RPMI7951 (cell line): ENCODE measurements around the gene OR6C4. TPM values are rescaled to one million over a fixed set of nuclear protein-coding genes. Genes with fewer than 3 reads are reported as not detected.
"Not testable (repeated sequence)": the region's sequence is repeated elsewhere in the genome, so short reads cannot be mapped to it uniquely, and the experiment has no call there.

Experiments used
- DNase-seq: peaks from one replicate; pipeline ENCODE4 v3.0.0-alpha.2; 2012; ENCODE audit warnings: low read depth
- total RNA-seq: library from RNA; depleted of rRNA; stranded (reverse); fragments of >200 nt; shearing (Covaris generic); gene quantifications from 2 replicates; pipeline ENCODE4 v1.2.3, GENCODE V29; 2014; rRNA removed

Gene OR6C4
- total RNA-seq: not detected in 2 replicates

DNA sequence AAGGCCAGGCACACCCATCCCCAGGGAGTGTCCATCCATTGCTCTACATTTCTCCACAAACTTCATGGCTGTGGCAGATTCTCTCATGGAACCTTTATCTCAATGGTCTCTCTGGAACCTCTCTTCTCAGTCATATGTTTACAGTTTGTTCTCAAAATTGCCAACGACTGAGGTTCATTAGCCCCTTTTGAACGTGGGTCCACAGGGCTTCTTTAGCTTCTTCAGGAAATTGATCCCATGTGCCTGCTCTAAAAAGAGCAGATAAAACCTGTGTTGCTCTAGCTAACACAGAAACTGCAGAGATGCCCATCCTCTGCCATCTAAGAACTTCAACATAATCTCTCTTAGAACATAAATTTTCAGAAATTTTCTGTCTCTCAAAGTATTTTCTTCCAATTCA lies at the start of gene OR6C4:
Gene OR6C4, plus strand, starts transcription at position 301 of the 400 bp plus-strand sequence. CDS start 1,625 bp downstream, outside the sequence.
- DNase-seq: no peak

DNA sequence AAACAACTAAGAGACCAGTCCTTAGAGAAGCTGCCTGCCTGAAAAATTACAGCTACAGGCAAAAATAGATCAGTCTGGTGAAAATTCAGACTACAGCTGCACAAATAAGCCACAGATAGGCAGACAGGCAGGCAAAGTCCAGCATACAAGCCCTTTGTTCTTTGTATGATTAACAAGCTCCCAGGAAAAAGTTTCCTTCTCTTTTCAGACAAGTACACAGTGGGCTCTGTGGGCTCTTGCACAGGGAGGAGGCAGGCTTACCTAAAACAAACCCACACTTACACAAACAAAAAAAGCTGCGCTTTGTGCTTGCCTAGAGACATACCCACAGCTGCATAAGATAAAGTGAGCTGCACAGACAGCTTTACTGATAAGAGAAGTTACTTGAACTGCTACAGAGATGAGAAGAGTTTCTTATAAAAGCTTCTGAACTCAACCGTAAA lies 49.6 kb upstream of the OR6C4 start:
- peak; percentile 13 for DNase-seq

DNA sequence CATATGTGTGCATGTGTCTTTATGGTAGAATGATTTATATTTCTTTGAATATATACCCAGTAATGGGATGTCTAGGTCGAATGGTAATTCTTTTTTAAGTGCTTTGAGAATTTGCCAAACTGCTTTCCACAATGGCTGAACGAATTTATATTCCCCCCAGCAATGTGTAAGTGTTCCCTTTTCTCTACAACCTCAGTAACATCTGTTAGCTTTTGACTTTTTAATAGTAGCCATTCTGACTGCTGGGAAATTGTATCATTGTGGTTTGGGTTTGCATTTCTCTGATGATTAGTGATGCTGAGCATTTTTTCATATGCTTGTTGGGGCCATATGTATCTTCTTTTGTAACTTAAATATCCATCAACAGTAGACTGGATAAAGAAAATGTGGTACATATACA lies 47.8 kb upstream of the OR6C4 start:
- DNase-seq: no peak

DNA sequence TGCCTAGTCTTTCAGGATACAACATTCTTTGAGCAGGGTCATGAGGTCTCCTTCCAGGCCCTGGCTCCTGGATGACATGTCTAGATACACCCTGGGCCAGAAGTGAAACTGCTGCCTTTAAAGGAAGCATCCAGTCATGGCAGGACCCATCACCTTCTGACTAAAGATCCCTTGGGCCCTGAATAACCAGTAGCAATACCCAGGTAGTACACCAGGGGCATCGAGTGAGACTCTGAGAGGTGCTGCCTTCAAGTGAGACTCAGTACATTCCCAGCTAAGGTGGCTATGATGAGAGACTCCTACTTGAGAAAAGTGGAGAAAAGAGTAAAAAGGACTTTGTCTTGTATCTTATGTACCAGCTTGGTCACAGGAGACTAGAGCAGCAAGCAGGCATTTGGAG lies 33.7 kb upstream of the OR6C4 start:
- no peak for DNase-seq

DNA sequence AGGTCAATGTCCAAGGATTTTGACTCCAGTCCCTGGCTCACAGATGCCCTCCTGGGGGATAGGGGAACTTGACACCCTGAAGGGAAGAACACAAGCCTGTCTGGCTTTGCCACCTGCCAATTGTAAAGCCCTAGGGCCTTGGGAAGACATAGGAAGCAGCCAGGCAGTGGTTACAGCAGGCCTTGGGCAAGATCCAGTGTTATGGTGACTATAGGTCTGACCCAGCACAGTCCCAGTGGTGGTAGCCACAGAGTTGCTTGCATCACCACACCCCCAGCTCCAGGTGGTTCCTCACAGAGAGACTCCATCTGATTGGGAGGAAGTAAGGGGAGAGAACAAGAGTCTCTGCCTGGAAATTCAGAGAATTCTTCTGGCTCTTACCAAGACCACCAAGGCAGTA lies 33.0 kb upstream of the OR6C4 start:
- no peak for DNase-seq

DNA sequence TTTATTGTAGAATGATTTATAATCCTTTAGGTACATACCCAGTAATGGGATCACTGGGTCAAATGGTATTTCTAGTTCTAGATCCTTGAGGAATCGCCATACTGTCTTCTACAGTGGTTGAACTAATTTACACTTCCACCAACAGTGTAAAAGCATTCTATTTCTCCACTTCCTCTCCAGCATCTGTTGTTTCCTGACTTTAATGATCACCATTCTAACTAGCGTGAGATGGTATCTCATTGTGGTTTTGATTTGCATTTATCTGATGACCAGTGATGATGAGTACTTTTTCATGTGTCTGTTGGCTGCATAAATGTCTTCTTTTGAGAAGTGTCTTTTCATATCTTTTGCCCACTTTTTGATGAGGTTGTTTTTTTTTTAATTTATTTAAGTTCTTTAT lies 1.2 kb upstream of the OR6C4 start:
- DNase-seq: not testable (repeated sequence)

DNA sequence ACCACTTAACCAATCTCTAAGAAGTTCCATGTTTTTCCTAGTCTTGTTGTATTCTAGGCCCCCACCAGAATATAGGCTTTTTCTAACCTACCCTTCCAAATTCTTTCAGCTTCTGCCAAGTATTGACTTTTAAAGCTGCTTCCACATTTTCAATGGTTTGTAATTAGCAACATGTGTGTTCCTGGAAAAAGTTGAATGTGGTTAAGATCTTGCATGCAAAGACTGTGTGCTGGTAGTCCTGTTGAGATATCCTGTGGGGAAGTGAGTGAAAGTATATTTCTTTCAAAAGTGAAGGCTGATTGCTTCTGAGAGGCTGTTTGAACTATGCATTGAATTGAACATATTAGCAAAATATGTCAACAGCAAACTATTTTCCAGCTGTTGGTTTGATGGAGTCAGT lies 646 bp upstream of the OR6C4 start:
- DNase-seq: no peak

DNA sequence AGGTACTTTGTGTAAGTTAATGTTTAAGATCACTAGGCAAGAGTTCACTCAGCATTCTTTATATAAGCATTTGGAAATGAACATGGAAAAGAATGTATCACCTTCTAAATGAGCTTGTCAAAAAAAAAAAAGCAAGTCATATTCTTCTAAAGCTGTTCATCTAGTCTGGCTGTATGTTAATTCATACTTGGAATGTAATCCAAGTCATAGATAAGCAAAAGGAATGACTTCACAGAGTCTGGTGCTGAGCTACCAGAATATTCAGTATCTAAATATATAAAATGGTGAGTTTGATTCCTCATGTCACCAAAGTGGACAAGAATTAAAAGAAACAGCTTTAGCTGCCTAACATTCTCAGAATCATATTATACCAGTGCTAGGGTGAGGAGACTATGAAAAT lies 4.9 kb downstream of the OR6C4 start:
- no peak for DNase-seq

DNA sequence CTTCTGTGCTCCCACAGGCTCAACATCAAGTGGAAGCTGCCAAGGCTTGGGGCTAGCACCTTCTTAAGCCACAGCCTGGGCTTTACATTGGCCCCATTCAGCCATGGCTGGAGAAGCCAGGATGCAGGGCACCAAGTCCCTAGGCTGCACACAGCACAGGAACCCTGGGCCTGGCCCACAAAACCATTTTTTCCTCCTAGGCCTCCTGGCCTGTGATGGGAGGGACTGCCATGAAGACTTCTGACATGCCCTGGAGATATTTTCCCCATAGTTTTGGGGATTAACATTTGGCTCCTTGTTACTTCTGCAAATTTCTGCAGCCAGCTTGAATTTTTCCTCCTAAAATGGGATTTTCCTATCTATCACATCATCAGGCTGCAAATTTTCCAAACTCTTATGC lies 20.7 kb downstream of the OR6C4 start:
- DNase-seq: not testable (repeated sequence)

DNA sequence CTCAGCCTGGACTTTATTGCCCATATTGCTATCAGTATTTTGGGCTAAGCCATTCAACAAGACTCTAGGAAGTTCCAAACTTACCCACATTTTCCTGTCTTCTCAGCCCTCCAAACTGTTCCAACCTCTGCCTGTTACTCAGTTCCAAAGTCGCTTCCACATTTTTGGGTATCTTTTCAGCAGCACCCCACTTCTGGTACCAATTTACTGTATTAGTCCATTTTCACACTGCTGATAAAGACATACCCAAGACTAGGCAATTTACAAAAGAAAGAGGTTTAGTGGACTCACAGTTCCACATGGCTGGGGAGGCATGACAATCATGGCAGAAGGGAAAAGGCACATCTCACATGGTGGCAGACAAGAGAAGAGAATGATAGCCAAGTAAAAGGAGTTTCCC lies 21.3 kb downstream of the OR6C4 start:
- DNase-seq: not testable (repeated sequence)

DNA sequence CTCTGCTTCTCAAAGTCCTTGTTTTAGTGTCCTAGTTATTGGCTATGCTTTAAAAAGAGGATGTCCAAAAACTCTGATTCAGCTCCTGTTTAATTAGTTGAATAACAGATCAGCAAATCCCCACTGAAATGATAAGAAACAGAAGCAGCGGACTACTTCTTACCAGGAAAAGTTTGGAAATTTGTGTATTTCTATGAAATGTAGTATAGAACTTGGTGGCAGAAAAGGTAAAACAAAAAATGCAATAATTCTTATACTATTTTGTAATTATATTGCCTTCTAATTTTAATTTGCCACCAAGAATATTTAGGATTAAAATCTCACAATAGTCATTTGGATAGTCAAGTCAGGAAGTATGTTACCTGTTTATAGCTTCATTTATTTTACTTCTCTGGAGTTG lies 22.8 kb downstream of the OR6C4 start, which contains the start of gene OR2AP1:
Gene OR2AP1, plus strand, starts transcription at position 301 of the 400 bp plus-strand sequence. CDS start 1,947 bp downstream, outside the sequence.
- DNase-seq: no peak

DNA sequence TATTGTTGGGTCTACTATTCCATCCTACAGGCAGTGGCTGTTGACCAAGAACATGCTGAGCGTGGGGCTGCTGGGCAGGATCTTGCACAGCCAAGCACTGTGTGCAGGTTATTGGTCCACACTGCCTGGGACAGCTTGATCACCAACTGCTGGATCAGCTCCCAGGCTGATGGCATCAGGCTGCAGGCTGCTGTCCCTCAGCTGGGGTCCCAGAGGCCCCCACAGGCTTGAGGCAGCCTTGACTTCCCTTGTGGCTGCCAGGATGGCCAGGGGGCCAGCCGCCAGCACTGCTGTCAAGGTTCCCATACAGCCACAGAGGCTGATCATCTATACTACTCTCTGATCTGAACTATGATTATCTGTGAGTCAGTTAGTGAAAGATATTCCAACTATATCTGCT lies 32.7 kb downstream of the OR6C4 start:
- DNase-seq: no peak

DNA sequence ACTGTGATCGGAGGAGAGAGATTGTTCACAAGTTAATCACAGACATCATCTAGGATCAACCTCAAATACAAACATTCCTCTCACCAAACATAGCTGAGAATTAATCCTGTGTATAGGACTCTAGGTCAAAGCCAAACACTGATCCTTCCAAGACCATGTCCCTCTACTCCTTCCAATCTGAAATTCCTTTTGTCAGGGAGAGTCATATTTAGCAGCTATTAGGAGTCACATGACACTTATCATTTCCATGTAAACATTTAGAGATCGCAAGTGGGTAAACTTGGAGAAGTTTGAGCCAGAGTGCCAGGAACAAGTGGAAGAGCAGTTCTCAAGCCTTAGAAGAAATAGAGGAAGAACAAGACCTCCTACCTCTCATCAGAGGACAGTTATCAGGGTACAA lies 36.4 kb downstream of the OR6C4 start:
- no peak for DNase-seq

DNA sequence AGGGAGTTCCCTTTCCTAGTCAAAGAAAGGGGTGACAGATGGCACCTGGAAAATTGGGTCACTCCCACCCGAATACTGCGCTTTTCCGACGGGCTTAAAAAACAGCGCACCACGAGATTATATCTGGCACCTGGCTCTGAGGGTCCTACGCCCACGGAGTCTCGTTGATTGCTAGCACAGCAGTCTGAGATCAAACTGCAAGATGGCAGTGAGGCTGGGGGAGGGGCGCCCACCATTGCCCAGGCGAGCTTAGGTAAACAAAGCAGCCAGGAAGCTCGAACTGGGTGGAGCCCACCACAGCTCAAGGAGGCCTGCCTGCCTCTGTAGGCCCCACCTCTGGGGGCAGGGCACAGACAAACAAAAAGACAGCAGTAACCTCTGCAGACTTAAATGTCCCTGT lies 40.8 kb downstream of the OR6C4 start:
- not testable (repeated sequence) for DNase-seq

Other genes with a start within 250 kb of the OR6C4 start
- gene OR6C1, start 235.3 kb upstream of the OR6C4 start, total RNA-seq: not detected in 2 replicates
- not detected in 2 replicates for gene OR6C3, start 218.9 kb upstream of the OR6C4 start, total RNA-seq
- gene OR6C75, start 186.6 kb upstream of the OR6C4 start, total RNA-seq: not detected in 2 replicates
- not detected in 2 replicates for gene OR6C65, start 149.1 kb upstream of the OR6C4 start, total RNA-seq
- not detected in 2 replicates for gene OR6C76, start 123.3 kb upstream of the OR6C4 start, total RNA-seq
- gene OR6C2, start 105.5 kb upstream of the OR6C4 start, total RNA-seq: not detected in 2 replicates
- gene OR6C70, start 79.5 kb upstream of the OR6C4 start, total RNA-seq: not detected in 2 replicates
- gene OR6C68, start 57.2 kb upstream of the OR6C4 start, total RNA-seq: not detected in 2 replicates
- gene OR2AP1, start 22.9 kb downstream of the OR6C4 start, total RNA-seq: not detected in 2 replicates
- gene OR10P1, start 87.3 kb downstream of the OR6C4 start, total RNA-seq: not detected in 2 replicates
- 11.4 and 15.1 TPM in 2 replicates for gene ITGA7, start 158.3 kb downstream of the OR6C4 start, total RNA-seq
- gene BLOC1S1, start 166.4 kb downstream of the OR6C4 start, total RNA-seq: 155 and 170 TPM in 2 replicates
- 6.0 and 6.7 TPM in 2 replicates for gene RDH5, start 170.8 kb downstream of the OR6C4 start, total RNA-seq
- 1,417 and 1,738 TPM in 2 replicates for gene CD63, start 179.4 kb downstream of the OR6C4 start, total RNA-seq
- 1.6 and 2.1 TPM in 2 replicates for gene GDF11, start 193.5 kb downstream of the OR6C4 start, total RNA-seq